Hypothalamus (tissue), 51 donors: ENCODE measurements around the gene C17orf113.

Source experiments
- DNase-seq, 51 donors: peaks; one replicate each; lab custom pipeline; 2025; lab: John Stamatoyannopoulos, UW

Gene C17orf113

GRCh38 chr17:42050393-42051012 is at the start of gene C17orf113:
Gene C17orf113 (minus strand): TSS chr17:42050601. CDS start chr17:42043376, 7,225 bp downstream.
- DNase-seq = peak in 37 of 51 donors; percentile 4 to 65 (median 38)

- no peak for DNase-seq
These were observed 48.5 kb upstream of the C17orf113 start for GRCh38 chr17:42098730-42099399.

GRCh38 chr17:42097691-42098631 is 47.6 kb upstream of the C17orf113 start, which contains the start of gene ZNF385C:
Gene ZNF385C (minus strand): TSS chr17:42098473. CDS start chr17:42063056, 35,417 bp downstream.
- no peak for DNase-seq

GRCh38 chr17:42096360-42097111 is 46.1 kb upstream of the C17orf113 start:
- no peak for DNase-seq

GRCh38 chr17:42094375-42095069 is 44.1 kb upstream of the C17orf113 start:
- DNase-seq = no peak

- no peak for DNase-seq
These were observed 42.5 kb upstream of the C17orf113 start for GRCh38 chr17:42092939-42093338.

GRCh38 chr17:42090964-42091790 is 40.8 kb upstream of the C17orf113 start:
- DNase-seq = no peak

- no peak for DNase-seq
These were observed 38.3 kb upstream of the C17orf113 start for GRCh38 chr17:42088736-42089135.

GRCh38 chr17:42087736-42088705 is 37.6 kb upstream of the C17orf113 start:
- DNase-seq = peak in 24 of 51 donors; percentile 5 to 58 (median 24)

- no peak for DNase-seq
These were observed 36.8 kb upstream of the C17orf113 start for GRCh38 chr17:42087042-42087701.

- no peak for DNase-seq
These were observed 31.2 kb upstream of the C17orf113 start for GRCh38 chr17:42081516-42082129.

GRCh38 chr17:42079541-42079940 is 29.1 kb upstream of the C17orf113 start:
- no peak for DNase-seq

- no peak for DNase-seq
These were observed 28.1 kb upstream of the C17orf113 start for GRCh38 chr17:42078396-42079043.

- DNase-seq = no peak
These were observed 27.4 kb upstream of the C17orf113 start for GRCh38 chr17:42077755-42078154.

GRCh38 chr17:42076797-42077559 is 26.6 kb upstream of the C17orf113 start:
- DNase-seq = no peak
